Measurements from ENCODE around the gene NEU2. TPM values are rescaled to one million over a fixed set of nuclear protein-coding genes. Genes with fewer than 3 reads are reported as not detected.

The NEU2 gene
- total and polyA plus RNA-seq, 2 of the 4 experiments (the other 2 are of a cell fraction), result not detected

GRCh38 chr2:233076749-233077148 lies 44.3 kb downstream of the NEU2 start:
- DNase-seq (no peak), ATAC-seq (ENCODE audit: low read depth) (no peak)
- in situ Hi-C loops (cut with MboI; ENCODE audit: low sequenced_read_pairs) (no loop called here), intact Hi-C loops (cut with micrococcal nuclease) (no loop called here), dilution Hi-C loops (cut with HindIII; ENCODE audit: low sequenced_read_pairs, unreplicated experiment) (no loop called here)
- Histone ChIP-seq H4K8ac (ENCODE audit: low read depth in 2 of 2, low read length in 2 of 2) (no peak overlapping the region), H2BK15ac (ENCODE audit: low read depth, low read length) (no peak overlapping the region), H3K9me1 (ENCODE audit: insufficient read depth, low read length) (no peaks in the 10 kb centered on the region), H3K27me3 (ENCODE audit: control insufficient read depth, insufficient read depth, low read length) (peaks cover 7% of the 10 kb centered on the region), H2BK5ac (ENCODE audit: low read depth, low read length, poor library complexity, severe bottlenecking) (no peak overlapping the region), H3K56ac (ENCODE audit: extremely low read depth, insufficient read depth, low read length) (no peak overlapping the region), H3K4me1 (ENCODE audit: control insufficient read depth, insufficient read depth, low read length) (no peaks in the 10 kb centered on the region), H3K4me2 (ENCODE audit: low read depth, low read length) (no peak overlapping the region), H3K23ac (ENCODE audit: low read depth, low read length) (no peak overlapping the region), H2AK9ac (replicated peaks; ENCODE audit: low read depth, low read length, poor library complexity) (no peak overlapping the region), H4K91ac (ENCODE audit: insufficient read depth, low read depth, low read length) (no peak overlapping the region), H3K9ac (ENCODE audit: low read depth, low read length) (no peak overlapping the region), H3K9me3 (ENCODE audit: control insufficient read depth, insufficient read depth, low read length) (no peaks in the 10 kb centered on the region), H3K18ac (ENCODE audit: low read depth, low read length) (no peak overlapping the region), H3K27ac (ENCODE audit: insufficient read depth, low read length) (no peak overlapping the region), H4K5ac (ENCODE audit: low read depth, low read length) (no peak overlapping the region), H2AFZ (replicated peaks; ENCODE audit: low read length, poor library complexity) (no peak overlapping the region), H3K4ac (ENCODE audit: low read depth, low read length) (no peak overlapping the region), H4K20me1 (ENCODE audit: insufficient read depth, low read length) (no peaks in the 10 kb centered on the region), H2AK5ac (ENCODE audit: low read depth, low read length) (no peak overlapping the region), H3K14ac (replicated peaks; ENCODE audit: low read depth, low read length) (no peak overlapping the region), H3K4me3 (ENCODE audit: insufficient read depth, low read depth, low read length) (no peak overlapping the region), H3K79me1 (ENCODE audit: low read depth in 1 of 2, low read length in 2 of 2) (no peaks in the 10 kb centered on the region), H3K36me3 (ENCODE audit: control insufficient read depth, insufficient read depth, low read length) (no peaks in the 10 kb centered on the region), H2BK120ac (ENCODE audit: low read depth, low read length) (no peak overlapping the region), H2BK20ac (ENCODE audit: low read depth, low read length) (no peak overlapping the region)
- ChIA-PET CTCF (interaction anchor here (0.9 kb wide), 1 partner anchor 15 kb away, joined by 3 read pairs; no protein-coding TSS in a partner anchor), POLR2A (ENCODE audit: unreplicated experiment) (no interaction called here)
- BruUV-seq (replicated peaks), result no TSS peak
- TF ChIP-seq CHD1 (IDR thresholded peaks at IDR 0.05; ENCODE audit: low read depth, low read length) (no peak), RAD21 (IDR thresholded peaks at IDR 0.05; ENCODE audit: low read length) (no peak), CEBPB (IDR thresholded peaks at IDR 0.05; ENCODE audit: low read depth, low read length) (no peak), MXI1 (IDR thresholded peaks at IDR 0.05; ENCODE audit: borderline replicate concordance, low read depth, low read length) (no peak), MAFK (IDR thresholded peaks at IDR 0.05; ENCODE audit: low read depth, low read length) (no peak), BHLHE40 (IDR thresholded peaks at IDR 0.05; ENCODE audit: low read depth, low read length) (no peak), MAZ (IDR thresholded peaks at IDR 0.05; ENCODE audit: borderline replicate concordance, low read depth, low read length) (no peak), NFE2L2 (IDR thresholded peaks at IDR 0.05; ENCODE audit: low read depth, low read length) (no peak), FOS (IDR thresholded peaks at IDR 0.05; ENCODE audit: low read depth, low read length) (no peak), ELK1 (IDR thresholded peaks at IDR 0.05; ENCODE audit: borderline replicate concordance, low read depth, low read length) (no peak), SMC3 (IDR thresholded peaks at IDR 0.05; ENCODE audit: low read depth, low read length) (no peak), RFX5 (IDR thresholded peaks at IDR 0.05; ENCODE audit: low read depth, low read length) (no peak), POLR2A (IDR thresholded peaks at IDR 0.05; ENCODE audit: low read depth, low read length) (no peak), RCOR1 (IDR thresholded peaks at IDR 0.05; ENCODE audit: insufficient replicate concordance, low read length) (no peak)
- TF ChIP-seq, protein P1, sequence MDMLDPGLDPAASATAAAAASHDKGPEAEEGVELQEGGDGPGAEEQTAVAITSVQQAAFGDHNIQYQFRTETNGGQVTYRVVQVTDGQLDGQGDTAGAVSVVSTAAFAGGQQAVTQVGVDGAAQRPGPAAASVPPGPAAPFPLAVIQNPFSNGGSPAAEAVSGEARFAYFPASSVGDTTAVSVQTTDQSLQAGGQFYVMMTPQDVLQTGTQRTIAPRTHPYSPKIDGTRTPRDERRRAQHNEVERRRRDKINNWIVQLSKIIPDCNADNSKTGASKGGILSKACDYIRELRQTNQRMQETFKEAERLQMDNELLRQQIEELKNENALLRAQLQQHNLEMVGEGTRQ (IDR thresholded peaks at IDR 0.05; ENCODE audit: low read depth, low read length), result no peak
- TF ChIP-seq, protein P2, sequence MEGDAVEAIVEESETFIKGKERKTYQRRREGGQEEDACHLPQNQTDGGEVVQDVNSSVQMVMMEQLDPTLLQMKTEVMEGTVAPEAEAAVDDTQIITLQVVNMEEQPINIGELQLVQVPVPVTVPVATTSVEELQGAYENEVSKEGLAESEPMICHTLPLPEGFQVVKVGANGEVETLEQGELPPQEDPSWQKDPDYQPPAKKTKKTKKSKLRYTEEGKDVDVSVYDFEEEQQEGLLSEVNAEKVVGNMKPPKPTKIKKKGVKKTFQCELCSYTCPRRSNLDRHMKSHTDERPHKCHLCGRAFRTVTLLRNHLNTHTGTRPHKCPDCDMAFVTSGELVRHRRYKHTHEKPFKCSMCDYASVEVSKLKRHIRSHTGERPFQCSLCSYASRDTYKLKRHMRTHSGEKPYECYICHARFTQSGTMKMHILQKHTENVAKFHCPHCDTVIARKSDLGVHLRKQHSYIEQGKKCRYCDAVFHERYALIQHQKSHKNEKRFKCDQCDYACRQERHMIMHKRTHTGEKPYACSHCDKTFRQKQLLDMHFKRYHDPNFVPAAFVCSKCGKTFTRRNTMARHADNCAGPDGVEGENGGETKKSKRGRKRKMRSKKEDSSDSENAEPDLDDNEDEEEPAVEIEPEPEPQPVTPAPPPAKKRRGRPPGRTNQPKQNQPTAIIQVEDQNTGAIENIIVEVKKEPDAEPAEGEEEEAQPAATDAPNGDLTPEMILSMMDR (conservative IDR thresholded peaks at IDR 0.05; ENCODE audit: low read depth, low read length), result no peak
- no CpG with 5 or more reads among the region's 3 CpGs for WGBS, 2 experiments (ENCODE audit: extremely low coverage in 2 of 2, insufficient read length in 1 of 2)

Measured in IMR-90 (cell line).